HepG2 (cell line): ENCODE results near the gene SHROOM1. TPM values are rescaled to one million over a fixed set of nuclear protein-coding genes. Genes with fewer than 3 reads are reported as not detected.
A peak's percentile ranks its signal among the peaks of the same experiment; 100 is the strongest.

Source experiments
- CENPT ChIP-seq: sonication (generic); formaldehyde crosslinking; IDR thresholded peaks from 2 replicates; pipeline ENCODE4 v1.8.0; 2022; ENCODE audit warnings: low read depth, mild to moderate bottlenecking, moderate library complexity, missing genetic modification reagents
- HCFC1 ChIP-seq: fragments of 150-350 bp; IDR thresholded peaks from 2 replicates; pipeline ENCODE4 v1.6.1; 2014; ENCODE audit warnings: low read depth, low read length
- HOXD1 ChIP-seq: sonication (generic); formaldehyde crosslinking; IDR thresholded peaks from 2 replicates; pipeline ENCODE4 v1.5.0; 2020; ENCODE audit warnings: missing genetic modification reagents
- KDM5B ChIP-seq: sonication (generic); formaldehyde crosslinking; IDR thresholded peaks from 2 replicates; pipeline ENCODE4 v1.4.0; 2020; ENCODE audit warnings: missing genetic modification reagents, mild to moderate bottlenecking, borderline replicate concordance
- MZF1 ChIP-seq: sonication (generic); formaldehyde crosslinking; IDR thresholded peaks from 2 replicates; pipeline ENCODE4 v1.8.1; 2023; ENCODE audit warnings: mild to moderate bottlenecking, missing genetic modification reagents, borderline replicate concordance
- RELA ChIP-seq: sonication (generic); formaldehyde crosslinking; IDR thresholded peaks from 2 replicates; pipeline ENCODE4 v1.4.0; 2020; ENCODE audit warnings: missing genetic modification reagents
- SIN3A ChIP-seq: IDR thresholded peaks from 2 replicates; pipeline ENCODE4 v1.6.1; 2011; ENCODE audit warnings: low read depth, mild to moderate bottlenecking, control low read depth, low read length, borderline replicate concordance
- SP5 ChIP-seq: IDR thresholded peaks from 2 replicates; pipeline ENCODE4 v1.6.1; 2016; ENCODE audit warnings: low read depth, borderline replicate concordance
- U2AF1 ChIP-seq: fragments of 200-400 bp; formaldehyde crosslinking; optimal IDR thresholded peaks from 2 replicates; pipeline ENCODE3; 2017; ENCODE audit warnings: mild to moderate bottlenecking, low read depth, low read length
- ZFP36L1 ChIP-seq: sonication (generic); formaldehyde crosslinking; IDR thresholded peaks from 2 replicates; pipeline ENCODE4 v1.8.0; 2022; ENCODE audit warnings: mild to moderate bottlenecking, missing genetic modification reagents, moderate library complexity
- ZFP90 ChIP-seq: sonication (generic); formaldehyde crosslinking; IDR thresholded peaks from 2 replicates; pipeline ENCODE4 v1.8.0; 2022; ENCODE audit warnings: missing genetic modification reagents, mild to moderate bottlenecking, inconsistent platforms, borderline replicate concordance
- ZNF280D ChIP-seq: sonication (generic); formaldehyde crosslinking; IDR thresholded peaks from 2 replicates; pipeline ENCODE4 v1.5.1; 2020; ENCODE audit warnings: mild to moderate bottlenecking, missing genetic modification reagents
- ZNF337 ChIP-seq: sonication (generic); formaldehyde crosslinking; IDR thresholded peaks from 2 replicates; pipeline ENCODE4 v1.5.1; 2020; ENCODE audit warnings: missing genetic modification reagents, low read depth, mild to moderate bottlenecking, borderline replicate concordance
- ZNF431 ChIP-seq: sonication (generic); formaldehyde crosslinking; IDR thresholded peaks from 2 replicates; pipeline ENCODE4 v1.9.0; 2022; ENCODE audit warnings: missing genetic modification reagents, low read depth, mild to moderate bottlenecking, borderline replicate concordance
- ZNF549 ChIP-seq: sonication (generic); formaldehyde crosslinking; IDR thresholded peaks from 2 replicates; pipeline ENCODE4 v1.5.0; 2020; ENCODE audit warnings: missing genetic modification reagents
- ZNF574 ChIP-seq: sonication (generic); formaldehyde crosslinking; IDR thresholded peaks from 2 replicates; pipeline ENCODE4 v1.4.0; 2020; ENCODE audit warnings: missing genetic modification reagents
- ZNF674 ChIP-seq: sonication (generic); formaldehyde crosslinking; IDR thresholded peaks from 2 replicates; pipeline ENCODE4 v1.5.0; 2020; ENCODE audit warnings: low read depth, mild to moderate bottlenecking, missing genetic modification reagents
- ZNF713 ChIP-seq: sonication (generic); formaldehyde crosslinking; IDR thresholded peaks from 2 replicates; pipeline ENCODE4 v1.4.0; 2020; ENCODE audit warnings: mild to moderate bottlenecking, missing genetic modification reagents
- polyA plus RNA-seq, 8 experiments: library from polyadenylated mRNA; depleted of rRNA in 3 of 8; stranded (reverse) in 7 of 8; unstranded in 1 of 8; fragments of >200 nt; fragmentation: Illumina TruSeq in 4 of 8; extraction: Trizol in 4 of 8; gene quantifications; 2 replicates each; pipeline versions ENCODE4 v1.2.1 to v1.2.3, GENCODE V29; 2011 to 2016; ENCODE audit warnings: low read depth in 4 of 8, missing spikeins in 1 of 8, mixed read lengths in 1 of 8; ENCODE audit not compliant: insufficient read depth in 1 of 8
- total RNA-seq, 5 experiments: library from RNA; depleted of rRNA; stranded (reverse); fragments of >200 nt; fragmentation: Illumina TruSeq; extraction: Trizol; gene quantifications; 2 replicates each; pipeline ENCODE4 v1.2.3, GENCODE V29; 2016; ENCODE audit warnings: low read depth in 1 of 5
- TF ChIP-seq, protein P1 (sequence below): IDR thresholded peaks from 2 replicates; pipeline ENCODE4 v1.6.1; 2016; ENCODE audit warnings: missing compliant biosample characterization, missing genetic modification reagents, borderline replicate concordance
- TF ChIP-seq, protein P2 (sequence below): fragments of 450-650 bp; IDR thresholded peaks from 2 replicates; pipeline ENCODE4 v1.6.1; 2016

Gene SHROOM1
- total and polyA plus RNA-seq, 2 of the 13 experiments (the other 11 are each of a cell fraction or from before 2014, with no cell fraction given) = 18.2 to 25.7 TPM

DNA sequence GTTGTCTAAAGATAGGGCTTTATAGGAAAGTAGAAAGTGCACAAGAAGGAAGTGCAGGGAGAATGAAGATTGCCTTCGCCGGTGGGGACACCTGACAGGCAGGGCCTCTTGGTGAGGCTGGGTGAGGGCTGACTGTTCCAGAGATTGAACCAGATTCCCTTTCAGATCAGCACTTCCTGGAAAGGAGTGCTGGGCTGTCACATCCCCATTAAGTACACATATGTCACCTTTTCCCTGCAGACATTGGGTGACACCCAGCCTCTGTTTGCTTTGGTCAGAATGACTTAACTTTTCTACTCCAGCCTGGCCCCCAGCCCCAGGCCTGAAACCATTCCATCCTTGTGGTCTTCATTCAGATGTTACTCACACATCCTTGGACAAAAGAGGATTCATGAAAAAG, 7.4 kb upstream of the SHROOM1 start (continued):
- TF ChIP-seq ZNF574 = 0 out of 2 replicates have a peak, but pooled peaks have one; percentile 17
- no peak; the same call in 1 of the 2 replicates for TF ChIP-seq ZNF337 (CRISPR knock-in tag)
- TF ChIP-seq SP5 (CRISPR knock-in tag) = peak; percentile 25; the same call in 1 of the 2 replicates
- no peak for TF ChIP-seq MZF1 (CRISPR knock-in tag)
- no peak for TF ChIP-seq RELA (CRISPR knock-in tag)
- TF ChIP-seq ZNF549 (CRISPR knock-in tag) = no peak
- no peak for TF ChIP-seq ZNF674 (CRISPR knock-in tag)
- TF ChIP-seq, protein P1, sequence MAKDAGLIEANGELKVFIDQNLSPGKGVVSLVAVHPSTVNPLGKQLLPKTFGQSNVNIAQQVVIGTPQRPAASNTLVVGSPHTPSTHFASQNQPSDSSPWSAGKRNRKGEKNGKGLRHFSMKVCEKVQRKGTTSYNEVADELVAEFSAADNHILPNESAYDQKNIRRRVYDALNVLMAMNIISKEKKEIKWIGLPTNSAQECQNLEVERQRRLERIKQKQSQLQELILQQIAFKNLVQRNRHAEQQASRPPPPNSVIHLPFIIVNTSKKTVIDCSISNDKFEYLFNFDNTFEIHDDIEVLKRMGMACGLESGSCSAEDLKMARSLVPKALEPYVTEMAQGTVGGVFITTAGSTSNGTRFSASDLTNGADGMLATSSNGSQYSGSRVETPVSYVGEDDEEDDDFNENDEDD = peak; percentile 39; the same call in 1 of the 2 replicates
- TF ChIP-seq HCFC1 = no peak
- TF ChIP-seq, protein P2, sequence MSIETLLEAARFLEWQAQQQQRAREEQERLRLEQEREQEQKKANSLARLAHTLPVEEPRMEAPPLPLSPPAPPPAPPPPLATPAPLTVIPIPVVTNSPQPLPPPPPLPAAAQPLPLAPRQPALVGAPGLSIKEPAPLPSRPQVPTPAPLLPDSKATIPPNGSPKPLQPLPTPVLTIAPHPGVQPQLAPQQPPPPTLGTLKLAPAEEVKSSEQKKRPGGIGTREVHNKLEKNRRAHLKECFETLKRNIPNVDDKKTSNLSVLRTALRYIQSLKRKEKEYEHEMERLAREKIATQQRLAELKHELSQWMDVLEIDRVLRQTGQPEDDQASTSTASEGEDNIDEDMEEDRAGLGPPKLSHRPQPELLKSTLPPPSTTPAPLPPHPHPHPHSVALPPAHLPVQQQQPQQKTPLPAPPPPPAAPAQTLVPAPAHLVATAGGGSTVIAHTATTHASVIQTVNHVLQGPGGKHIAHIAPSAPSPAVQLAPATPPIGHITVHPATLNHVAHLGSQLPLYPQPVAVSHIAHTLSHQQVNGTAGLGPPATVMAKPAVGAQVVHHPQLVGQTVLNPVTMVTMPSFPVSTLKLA = no peak
- no peak for TF ChIP-seq ZNF713
- TF ChIP-seq ZFP36L1 (CRISPR knock-in tag) = 0 out of 2 replicates have a peak, but pooled peaks have one; percentile 4
- no peak; the same call in 1 of the 2 replicates for TF ChIP-seq ZNF431
- 0 out of 2 replicates have a peak, but pooled peaks have one; percentile 70 for TF ChIP-seq SIN3A
- TF ChIP-seq KDM5B (CRISPR knock-in tag) = peak; percentile 16; the same call in 1 of the 2 replicates
- no peak for TF ChIP-seq ZNF280D
- no peak; the same call in 1 of the 2 replicates for TF ChIP-seq ZFP90 (CRISPR knock-in tag)
- TF ChIP-seq U2AF1 = no peak
- no peak for TF ChIP-seq CENPT (CRISPR knock-in tag)
- no peak for TF ChIP-seq HOXD1 (CRISPR knock-in tag)
